Activated CD4-positive, alpha-beta T cell treated with anti-CD3 and anti-CD28 coated beads, Interleukin-10, Interleukin-2, amounts not matched to agents 100 ng/mL and 50 ng/mL, durations not matched to agents 16 hours and 8 hours (primary cell): ENCODE data around the gene UTP18.
"Not testable (repeated sequence)": the region's sequence is repeated elsewhere in the genome, so short reads cannot be mapped to it uniquely, and the experiment has no call there.

Experiments used
- DNase-seq: peaks from one replicate; pipeline ENCODE4 v3.0.0-alpha.2; 2020

The UTP18 gene

GRCh38 chr17:51260237-51261023, at the start of gene UTP18:
TSS of gene UTP18 (plus strand) at chr17:51260546. CDS start at chr17:51260585, 39 bp downstream.
- peak; percentile 98 for DNase-seq

- DNase-seq, result no peak
Measured at GRCh38 chr17:51214920-51215319, 45.4 kb upstream of the UTP18 start.

GRCh38 chr17:51217946-51218345, 42.4 kb upstream of the UTP18 start:
- DNase-seq, result no peak

- no peak for DNase-seq
Measured at GRCh38 chr17:51221322-51221721, 39.0 kb upstream of the UTP18 start.

- DNase-seq, result no peak
Measured at GRCh38 chr17:51224402-51225262, 35.7 kb upstream of the UTP18 start.

- not testable (repeated sequence) for DNase-seq
Measured at GRCh38 chr17:51225523-51225922, 34.8 kb upstream of the UTP18 start.

GRCh38 chr17:51228161-51228560, 32.2 kb upstream of the UTP18 start:
- DNase-seq, result no peak

- DNase-seq, result no peak
Measured at GRCh38 chr17:51229889-51230288, 30.5 kb upstream of the UTP18 start.

GRCh38 chr17:51230306-51230705, 30.0 kb upstream of the UTP18 start:
- DNase-seq, result no peak

GRCh38 chr17:51231999-51232398, 28.3 kb upstream of the UTP18 start:
- no peak for DNase-seq

- DNase-seq, result no peak
Measured at GRCh38 chr17:51234162-51234561, 26.2 kb upstream of the UTP18 start.

GRCh38 chr17:51238255-51238887, 22.0 kb upstream of the UTP18 start:
- peak; percentile 44 for DNase-seq

GRCh38 chr17:51240275-51240674, 20.1 kb upstream of the UTP18 start:
- DNase-seq, result no peak

- DNase-seq, result no peak
Measured at GRCh38 chr17:51244041-51244440, 16.3 kb upstream of the UTP18 start.

- DNase-seq, result no peak
Measured at GRCh38 chr17:51245535-51245934, 14.8 kb upstream of the UTP18 start.

- DNase-seq, result no peak
Measured at GRCh38 chr17:51250314-51250840, 10.0 kb upstream of the UTP18 start.

GRCh38 chr17:51251010-51251409, 9.3 kb upstream of the UTP18 start:
- DNase-seq, result no peak

GRCh38 chr17:51255673-51256072, 4.7 kb upstream of the UTP18 start:
- DNase-seq, result no peak

- DNase-seq, result no peak
Measured at GRCh38 chr17:51256101-51256500, 4.2 kb upstream of the UTP18 start.

- DNase-seq, result no peak
Measured at GRCh38 chr17:51257150-51258081, 2.9 kb upstream of the UTP18 start.

GRCh38 chr17:51258756-51259563, 1.4 kb upstream of the UTP18 start:
- no peak for DNase-seq
